GM21786 (cell line): Measurements from ENCODE around the gene TBC1D17.

Experiments used
- ATAC-seq: cut with Tn5 transposase; IDR thresholded peaks from one replicate; pipeline ENCODE4 v1.9.1; 2021; ENCODE audit not compliant: unreplicated experiment

TBC1D17 gene

GRCh38 chr19:49890349-49891311 is 13.1 kb downstream of the TBC1D17 start:
- no peak for ATAC-seq

GRCh38 chr19:49891393-49891792 is 13.9 kb downstream of the TBC1D17 start:
- no peak for ATAC-seq

- no peak for ATAC-seq
Measured at GRCh38 chr19:49892716-49893115, 15.2 kb downstream of the TBC1D17 start.

- no peak for ATAC-seq
Measured at GRCh38 chr19:49894011-49894664, 16.6 kb downstream of the TBC1D17 start.

- ATAC-seq = peak; percentile 26
Measured at GRCh38 chr19:49894879-49895565, 17.5 kb downstream of the TBC1D17 start.

DNA sequence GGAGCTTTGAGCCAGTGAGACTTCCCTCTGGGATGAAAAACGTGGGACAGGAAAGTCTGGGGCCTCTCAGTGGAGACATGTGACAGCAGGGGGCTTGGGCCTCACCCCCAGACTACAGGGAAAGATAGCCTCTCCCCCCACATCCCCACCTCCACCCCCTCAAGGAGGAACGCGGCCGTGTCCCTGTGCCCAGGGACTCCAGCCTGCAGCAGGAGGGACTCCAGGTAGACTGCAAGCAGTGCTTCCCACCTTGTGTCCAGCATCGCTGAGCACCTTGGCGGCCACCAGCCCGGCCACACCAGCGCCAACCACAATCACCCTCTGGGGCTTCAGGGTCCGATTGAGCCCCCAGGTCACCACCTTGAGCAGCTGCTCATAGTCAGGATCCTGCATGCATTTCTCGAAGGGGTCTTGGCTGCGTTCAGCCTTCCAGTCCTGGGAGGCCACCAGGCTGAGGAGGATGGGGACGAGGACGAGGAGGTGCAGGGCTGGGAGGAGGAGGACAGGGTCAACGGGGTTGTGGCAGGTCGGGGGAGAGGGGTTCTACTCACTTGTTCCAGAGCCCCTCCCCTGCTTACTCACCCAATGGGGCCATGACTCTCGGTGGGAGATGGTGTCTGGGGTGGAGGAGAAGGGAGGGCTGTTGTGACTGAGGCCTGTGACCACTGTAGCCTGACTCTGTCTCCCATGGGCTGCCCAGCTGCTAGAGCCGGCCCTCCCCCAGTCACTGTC is 18.2 kb downstream of the TBC1D17 start:
- no peak for ATAC-seq

DNA sequence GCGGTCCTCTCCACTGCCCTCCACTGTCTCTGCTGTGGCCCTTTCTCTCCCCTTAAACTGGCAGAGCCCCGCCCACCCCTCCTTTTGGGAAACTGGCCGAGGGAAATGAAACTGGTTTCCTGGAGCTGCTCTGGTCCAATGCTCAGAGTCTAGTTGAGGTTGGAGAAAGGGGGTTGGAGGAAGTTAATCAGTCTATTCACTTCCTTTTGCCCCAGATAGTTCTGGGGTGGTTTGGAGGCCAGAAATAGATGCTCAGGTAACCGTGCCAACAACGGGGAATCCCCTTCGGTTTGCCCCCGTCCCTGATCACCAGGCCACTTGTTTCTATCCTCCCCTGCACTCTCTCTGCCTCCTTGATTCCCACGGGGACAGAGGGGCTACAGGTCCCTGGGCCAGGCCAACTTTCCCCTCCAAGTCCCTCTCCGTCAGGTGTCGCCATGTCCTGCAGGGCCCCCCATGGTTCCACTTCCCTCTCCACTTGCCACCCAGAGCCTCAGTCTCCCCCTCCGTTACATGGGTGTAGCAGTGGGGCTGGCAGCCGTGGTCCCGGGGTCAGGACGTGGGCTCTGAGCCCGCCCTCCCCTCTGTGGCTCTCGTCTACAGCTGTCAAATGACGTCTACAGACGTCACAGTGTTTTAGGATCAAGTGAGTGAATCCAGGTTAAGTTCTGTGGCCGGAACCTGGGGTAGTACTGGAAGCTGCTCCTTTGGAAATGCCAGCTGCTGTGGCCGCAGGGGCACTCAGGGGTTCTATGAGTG is 19.5 kb downstream of the TBC1D17 start, which contains the start of gene IL4I1:
IL4I1 (minus strand) TSS at position 25 of the 759 bp plus-strand sequence. CDS start 727 bp downstream, outside the sequence.
- ATAC-seq = peak; percentile 54

GRCh38 chr19:49904136-49904535 is 26.6 kb downstream of the TBC1D17 start:
- ATAC-seq = no peak

- no peak for ATAC-seq
Measured at GRCh38 chr19:49906879-49907564, 29.5 kb downstream of the TBC1D17 start.

DNA sequence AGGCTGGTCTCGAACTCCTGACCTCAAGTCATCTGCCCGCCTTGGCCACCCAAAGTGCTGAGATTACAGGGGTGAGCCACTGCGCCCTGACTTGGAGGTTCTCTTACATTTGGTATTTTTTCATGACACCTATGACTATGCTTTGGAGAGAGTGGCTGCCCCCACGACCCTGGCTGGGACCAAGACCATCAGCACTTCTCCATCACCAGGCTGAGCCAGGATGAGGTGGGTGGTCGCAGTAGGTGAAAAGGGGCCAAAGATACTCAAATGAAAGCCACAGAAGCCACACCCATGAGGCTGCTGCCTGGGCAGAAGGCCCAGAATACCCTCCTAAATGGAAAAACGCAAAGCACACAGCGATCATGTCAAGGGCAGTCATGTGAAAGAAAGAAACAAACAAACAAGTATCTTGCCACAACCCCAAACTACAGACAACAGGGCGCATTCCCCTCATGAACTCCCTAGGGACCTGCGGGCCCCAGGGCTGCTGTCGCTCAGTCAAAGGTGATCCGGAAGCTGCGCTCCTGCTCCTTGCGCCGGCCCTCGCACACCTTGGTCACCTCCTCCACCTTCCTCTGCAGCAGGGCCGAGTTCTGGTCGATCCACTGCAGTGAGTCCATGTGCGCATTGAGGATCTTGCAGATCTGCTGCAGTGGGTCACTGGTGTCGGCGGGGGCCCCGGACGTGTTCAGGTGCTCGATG is 30.4 kb downstream of the TBC1D17 start:
- no peak for ATAC-seq

DNA sequence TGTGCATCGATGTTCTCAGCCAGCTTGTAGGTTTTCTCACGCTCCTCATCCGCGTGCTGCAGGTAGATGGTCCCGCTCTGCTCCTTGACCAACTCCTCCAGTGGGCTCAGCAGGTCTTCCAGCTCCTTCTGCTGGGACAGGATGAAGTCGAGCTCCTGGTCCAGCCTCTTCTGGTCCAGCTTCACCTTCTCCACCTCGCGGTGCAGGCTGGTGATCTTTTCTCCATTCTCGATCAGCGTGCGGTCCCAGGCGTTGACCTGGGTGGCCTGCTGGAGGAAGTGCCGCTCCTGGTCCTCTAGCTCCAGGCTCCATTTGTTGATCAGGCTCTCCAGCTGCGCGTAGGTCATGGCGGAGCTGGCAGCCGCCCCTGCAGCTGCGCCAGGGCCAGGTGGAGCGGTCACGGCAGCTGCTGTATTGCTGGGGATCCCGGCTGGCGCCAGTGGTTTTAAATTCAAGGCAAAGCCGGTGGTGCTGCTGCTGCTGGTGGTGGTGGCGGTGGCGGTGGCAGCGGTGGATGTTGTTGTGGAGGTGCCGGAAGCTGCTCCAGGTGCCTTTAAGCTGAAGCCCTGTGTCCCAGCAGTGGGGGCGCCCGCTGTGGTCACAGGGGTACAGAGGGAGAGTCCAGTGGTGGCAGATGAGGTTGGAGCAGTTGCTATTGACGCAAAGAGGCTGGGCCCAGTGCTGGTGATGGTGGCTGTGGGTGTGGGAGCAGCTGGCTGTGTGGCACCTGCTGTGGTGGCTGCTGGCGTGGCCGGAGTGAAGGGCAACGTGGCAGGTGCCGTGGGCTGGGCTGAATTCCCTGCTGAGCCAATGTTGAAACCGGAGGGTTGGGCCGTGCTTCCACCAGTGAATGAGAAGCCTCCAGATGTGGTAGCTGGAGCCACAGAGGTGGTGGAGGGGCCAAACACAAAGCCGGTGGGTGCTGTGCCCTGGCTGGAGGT is 31.2 kb downstream of the TBC1D17 start:
- ATAC-seq = no peak

DNA sequence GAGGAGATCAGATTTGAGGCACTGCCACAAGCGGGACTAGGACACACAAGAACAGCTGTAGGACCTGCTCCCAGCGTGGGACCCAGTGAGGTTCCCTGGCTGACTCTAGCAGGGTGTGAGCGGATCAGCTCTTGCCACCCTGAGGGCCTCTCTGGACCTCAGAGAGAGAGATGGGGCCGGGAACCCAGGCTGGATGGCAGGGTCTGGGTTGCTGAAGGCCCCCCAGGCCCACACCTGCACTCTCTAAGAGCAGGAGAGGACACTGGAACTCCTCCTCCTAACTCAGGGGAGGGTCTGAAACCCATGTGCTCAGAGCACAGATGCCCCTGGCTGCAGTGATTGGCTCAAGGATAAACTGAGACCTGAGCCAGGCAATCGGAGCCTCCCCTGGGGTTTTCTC is 32.7 kb downstream of the TBC1D17 start:
- no peak for ATAC-seq

DNA sequence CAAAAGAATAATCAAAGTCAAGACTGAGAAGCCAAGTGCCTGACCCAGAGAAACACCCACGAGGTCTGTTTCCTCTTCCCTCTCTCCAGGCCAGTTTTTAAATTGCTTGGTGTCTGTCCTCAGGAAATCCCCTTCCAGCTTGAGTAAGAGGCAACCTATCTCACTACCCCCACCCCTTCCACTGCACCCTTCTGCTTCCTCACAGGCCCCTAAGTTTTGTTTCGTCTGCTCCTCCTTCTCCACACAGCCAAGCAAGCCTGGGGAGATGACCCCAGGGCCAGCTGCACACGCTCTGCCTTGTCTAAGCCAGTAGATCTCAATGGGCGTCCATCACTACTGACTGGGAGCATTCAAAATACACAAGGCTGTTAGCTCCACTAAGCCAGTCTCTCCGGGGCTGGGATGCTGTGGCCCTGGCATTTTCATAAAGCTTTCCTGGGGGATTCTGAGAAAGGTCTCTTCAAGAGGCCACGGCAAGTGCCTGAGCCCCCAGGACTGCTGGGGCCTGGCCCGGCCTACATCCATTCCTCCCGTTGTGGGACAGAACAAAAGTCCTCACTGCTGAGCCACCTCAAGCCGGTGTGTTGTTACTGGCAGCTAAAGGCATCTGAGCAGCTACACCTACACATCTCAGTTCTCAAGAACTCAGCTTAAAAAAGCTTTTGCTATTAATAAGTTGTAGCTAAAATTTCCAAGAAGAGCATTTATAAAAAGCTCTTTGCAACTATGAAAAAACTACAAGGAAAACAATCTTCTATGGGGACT is 34.1 kb downstream of the TBC1D17 start:
- no peak for ATAC-seq

GRCh38 chr19:49912965-49913685 is 35.6 kb downstream of the TBC1D17 start:
- ATAC-seq = no peak

- ATAC-seq = no peak
Measured at GRCh38 chr19:49913720-49914119, 36.2 kb downstream of the TBC1D17 start.

GRCh38 chr19:49915271-49915670 is 37.8 kb downstream of the TBC1D17 start:
- ATAC-seq = no peak
